ENCODE results near the gene SLIT3.

SLIT3 gene

GRCh38 chr5:169301386-169301934, 521 bp upstream of the SLIT3 start:
- no peaks in the 10 kb centered on the region for H3K36me3 ChIP-seq (ENCODE audit: control insufficient read depth, insufficient read depth, low read length)
- no peaks in the 10 kb centered on the region for H3K4me1 ChIP-seq (ENCODE audit: control insufficient read depth, insufficient read depth, low read length, poor library complexity, severe bottlenecking)
- no peaks in the 10 kb centered on the region for H3K9me3 ChIP-seq (ENCODE audit: control insufficient read depth, low read length)
- no peaks in the 10 kb centered on the region for H3K27me3 ChIP-seq (replicated peaks; ENCODE audit: control insufficient read depth, insufficient read depth, low read length, poor library complexity, severe bottlenecking)
- no peak overlapping the region for H3K4me3 ChIP-seq (ENCODE audit: insufficient read depth, low read depth, low read length, poor library complexity, severe bottlenecking)
- no peak overlapping the region for H3K27ac ChIP-seq (ENCODE audit: insufficient read depth, low read length, poor library complexity, severe bottlenecking)
- no peak for DNase-seq

DNA sequence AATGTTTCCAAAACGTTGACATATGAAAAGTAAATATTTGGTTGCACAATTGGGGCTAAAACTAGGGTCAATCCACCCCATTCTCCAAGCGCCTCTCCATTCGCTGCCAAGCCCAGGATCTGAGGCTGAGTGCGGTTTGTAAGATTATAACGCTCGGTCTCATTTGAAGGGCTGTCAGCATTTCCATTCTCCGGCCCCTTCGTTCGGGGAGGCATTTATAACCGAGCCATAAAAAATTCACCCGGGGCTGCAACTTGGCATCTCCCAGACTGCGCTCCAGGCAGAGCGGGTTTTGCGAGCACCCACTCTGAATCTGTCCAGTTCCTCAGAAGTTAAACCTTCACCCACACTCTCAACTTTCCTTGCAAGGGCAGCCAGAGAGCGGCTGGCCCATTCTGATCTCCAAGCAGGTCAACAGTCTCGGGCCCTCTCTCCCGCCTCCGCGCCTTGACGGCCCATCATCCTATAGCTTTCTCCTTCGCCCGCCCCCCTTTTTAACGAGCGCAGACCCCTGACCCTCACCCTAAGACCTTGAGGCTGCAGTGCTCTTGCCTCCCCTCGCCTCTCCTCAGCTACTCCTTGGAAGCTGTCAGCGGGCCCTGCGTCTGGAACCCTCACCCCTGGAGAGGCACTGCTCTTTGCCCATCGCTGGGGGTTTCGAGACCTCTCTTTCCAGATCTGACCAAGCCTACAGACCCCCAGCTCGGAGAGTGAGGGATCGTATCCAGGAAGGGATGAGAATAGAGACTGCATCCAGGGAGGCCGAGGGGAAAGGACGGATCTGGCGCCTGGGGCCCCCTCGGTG, 1.1 kb downstream of the SLIT3 start:
- no peak overlapping the region for H3K27ac ChIP-seq (ENCODE audit: insufficient read depth, low read length, poor library complexity, severe bottlenecking)
- H3K27me3 ChIP-seq (replicated peaks; ENCODE audit: control insufficient read depth, insufficient read depth, low read length, poor library complexity, severe bottlenecking): no peaks in the 10 kb centered on the region
- no peaks in the 10 kb centered on the region for H3K4me1 ChIP-seq (ENCODE audit: control insufficient read depth, insufficient read depth, low read length, poor library complexity, severe bottlenecking)
- no peaks in the 10 kb centered on the region for H3K36me3 ChIP-seq (ENCODE audit: control insufficient read depth, insufficient read depth, low read length)
- no peak overlapping the region for H3K4me3 ChIP-seq (ENCODE audit: insufficient read depth, low read depth, low read length, poor library complexity, severe bottlenecking)
- DNase-seq: no peak
- no peaks in the 10 kb centered on the region for H3K9me3 ChIP-seq (ENCODE audit: control insufficient read depth, low read length)

DNA sequence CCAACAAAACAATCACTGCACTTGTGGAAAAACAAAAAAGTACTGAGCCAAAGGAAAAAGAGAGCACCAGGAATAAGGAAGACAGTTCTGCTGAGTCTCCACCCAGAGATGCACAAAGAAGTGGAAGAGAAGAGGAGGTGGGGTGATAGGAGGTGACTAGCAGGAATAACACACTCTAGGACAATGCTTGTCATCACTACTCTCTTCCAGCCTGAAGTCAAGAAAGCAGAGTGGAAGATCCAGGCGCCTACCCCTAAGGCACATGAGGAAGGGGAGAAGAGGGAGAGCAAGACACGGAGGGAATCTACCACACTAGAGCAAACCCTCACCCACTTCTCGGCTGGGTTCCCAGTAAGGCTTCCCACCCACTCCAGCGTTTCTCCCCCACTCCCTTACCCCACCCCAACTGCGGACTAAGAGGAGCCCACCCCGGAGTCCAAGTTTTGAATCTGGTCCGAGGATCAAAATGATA, 1.7 kb downstream of the SLIT3 start:
- H3K36me3 ChIP-seq (ENCODE audit: control insufficient read depth, insufficient read depth, low read length): no peaks in the 10 kb centered on the region
- no peak for DNase-seq
- no peaks in the 10 kb centered on the region for H3K4me1 ChIP-seq (ENCODE audit: control insufficient read depth, insufficient read depth, low read length, poor library complexity, severe bottlenecking)

GRCh38 chr5:169298193-169298592, 2.7 kb downstream of the SLIT3 start:
- Histone ChIP-seq H3K9me3 (ENCODE audit: control insufficient read depth, low read length) (no peaks in the 10 kb centered on the region), H3K36me3 (ENCODE audit: control insufficient read depth, insufficient read depth, low read length) (no peaks in the 10 kb centered on the region), H3K4me1 (ENCODE audit: control insufficient read depth, insufficient read depth, low read length, poor library complexity, severe bottlenecking) (no peaks in the 10 kb centered on the region), H3K27ac (ENCODE audit: insufficient read depth, low read length, poor library complexity, severe bottlenecking) (no peak overlapping the region), H3K4me3 (ENCODE audit: insufficient read depth, low read depth, low read length, poor library complexity, severe bottlenecking) (no peak overlapping the region), H3K27me3 (replicated peaks; ENCODE audit: control insufficient read depth, insufficient read depth, low read length, poor library complexity, severe bottlenecking) (no peaks in the 10 kb centered on the region)
- DNase-seq: no peak

More for the DNA sequence above, 1.7 kb downstream of the SLIT3 start:
- H3K9me3 ChIP-seq (ENCODE audit: control insufficient read depth, low read length): no peaks in the 10 kb centered on the region
- no peak overlapping the region for H3K4me3 ChIP-seq (ENCODE audit: insufficient read depth, low read depth, low read length, poor library complexity, severe bottlenecking)
- no peaks in the 10 kb centered on the region for H3K27me3 ChIP-seq (replicated peaks; ENCODE audit: control insufficient read depth, insufficient read depth, low read length, poor library complexity, severe bottlenecking)
- H3K27ac ChIP-seq (ENCODE audit: insufficient read depth, low read length, poor library complexity, severe bottlenecking): no peak overlapping the region

DNA sequence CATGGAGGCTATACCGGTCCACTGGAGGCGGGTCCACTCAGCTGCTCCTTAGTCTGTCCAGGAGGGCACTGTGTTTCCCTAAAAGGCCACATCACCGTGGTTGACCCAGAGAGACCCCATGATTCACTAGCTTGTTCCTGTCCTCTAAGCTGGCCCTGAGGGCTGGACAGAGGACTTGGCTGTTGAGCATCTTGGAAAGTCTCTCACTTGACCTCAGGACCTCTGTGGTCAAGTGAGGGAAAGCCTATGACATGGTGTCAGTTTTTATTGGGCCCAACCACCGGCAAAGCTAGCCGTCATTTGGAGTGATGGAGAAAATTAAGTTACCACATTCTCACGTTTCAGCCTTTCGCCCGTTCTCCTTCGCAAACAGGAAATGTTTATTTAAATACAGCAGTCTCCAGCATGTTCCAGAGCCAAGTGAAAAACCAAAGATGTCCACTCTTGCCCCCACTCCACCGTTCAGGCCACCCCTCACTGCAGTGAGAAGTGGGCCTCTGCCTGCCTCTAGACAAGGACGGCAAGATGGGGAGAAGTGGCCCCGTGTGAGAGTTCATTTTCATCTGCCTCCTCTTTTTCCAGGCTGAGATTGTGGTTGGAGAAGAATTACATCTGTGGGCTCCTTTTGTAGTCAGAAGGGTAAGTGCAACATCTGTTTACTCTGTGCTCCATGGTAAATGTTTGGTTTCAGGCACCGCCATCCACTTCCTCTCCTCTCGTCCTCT, 4.4 kb downstream of the SLIT3 start:
- no peak overlapping the region for H3K27ac ChIP-seq (ENCODE audit: insufficient read depth, low read length, poor library complexity, severe bottlenecking)
- no peak overlapping the region for H3K4me3 ChIP-seq (ENCODE audit: insufficient read depth, low read depth, low read length, poor library complexity, severe bottlenecking)
- no peaks in the 10 kb centered on the region for H3K36me3 ChIP-seq (ENCODE audit: control insufficient read depth, insufficient read depth, low read length)
- H3K9me3 ChIP-seq (ENCODE audit: control insufficient read depth, low read length): no peaks in the 10 kb centered on the region
- no peaks in the 10 kb centered on the region for H3K27me3 ChIP-seq (replicated peaks; ENCODE audit: control insufficient read depth, insufficient read depth, low read length, poor library complexity, severe bottlenecking)
- H3K4me1 ChIP-seq (ENCODE audit: control insufficient read depth, insufficient read depth, low read length, poor library complexity, severe bottlenecking): no peaks in the 10 kb centered on the region
- no peak for DNase-seq

GRCh38 chr5:169295306-169295705, 5.6 kb downstream of the SLIT3 start:
- no peaks in the 10 kb centered on the region for H3K36me3 ChIP-seq (ENCODE audit: control insufficient read depth, insufficient read depth, low read length)
- H3K4me1 ChIP-seq (ENCODE audit: control insufficient read depth, insufficient read depth, low read length, poor library complexity, severe bottlenecking): no peaks in the 10 kb centered on the region

GRCh38 chr5:169294621-169295020, 6.3 kb downstream of the SLIT3 start:
- Histone ChIP-seq H3K27ac (ENCODE audit: insufficient read depth, low read length, poor library complexity, severe bottlenecking) (no peak overlapping the region), H3K9me3 (ENCODE audit: control insufficient read depth, low read length) (no peaks in the 10 kb centered on the region), H3K36me3 (ENCODE audit: control insufficient read depth, insufficient read depth, low read length) (no peaks in the 10 kb centered on the region), H3K27me3 (replicated peaks; ENCODE audit: control insufficient read depth, insufficient read depth, low read length, poor library complexity, severe bottlenecking) (no peaks in the 10 kb centered on the region), H3K4me3 (ENCODE audit: insufficient read depth, low read depth, low read length, poor library complexity, severe bottlenecking) (no peak overlapping the region), H3K4me1 (ENCODE audit: control insufficient read depth, insufficient read depth, low read length, poor library complexity, severe bottlenecking) (no peaks in the 10 kb centered on the region)
- no peak for DNase-seq

More at GRCh38 chr5:169295306-169295705, 5.6 kb downstream of the SLIT3 start:
- no peak for DNase-seq
- no peak overlapping the region for H3K27ac ChIP-seq (ENCODE audit: insufficient read depth, low read length, poor library complexity, severe bottlenecking)
- H3K9me3 ChIP-seq (ENCODE audit: control insufficient read depth, low read length): no peaks in the 10 kb centered on the region
- H3K27me3 ChIP-seq (replicated peaks; ENCODE audit: control insufficient read depth, insufficient read depth, low read length, poor library complexity, severe bottlenecking): no peaks in the 10 kb centered on the region
- no peak overlapping the region for H3K4me3 ChIP-seq (ENCODE audit: insufficient read depth, low read depth, low read length, poor library complexity, severe bottlenecking)

GRCh38 chr5:169291877-169292276, 9.1 kb downstream of the SLIT3 start:
- no peaks in the 10 kb centered on the region for H3K27me3 ChIP-seq (replicated peaks; ENCODE audit: control insufficient read depth, insufficient read depth, low read length, poor library complexity, severe bottlenecking)
- no peaks in the 10 kb centered on the region for H3K36me3 ChIP-seq (ENCODE audit: control insufficient read depth, insufficient read depth, low read length)
- no peak overlapping the region for H3K27ac ChIP-seq (ENCODE audit: insufficient read depth, low read length, poor library complexity, severe bottlenecking)
- DNase-seq: no peak
- H3K9me3 ChIP-seq (ENCODE audit: control insufficient read depth, low read length): no peaks in the 10 kb centered on the region
- H3K4me3 ChIP-seq (ENCODE audit: insufficient read depth, low read depth, low read length, poor library complexity, severe bottlenecking): no peak overlapping the region
- no peaks in the 10 kb centered on the region for H3K4me1 ChIP-seq (ENCODE audit: control insufficient read depth, insufficient read depth, low read length, poor library complexity, severe bottlenecking)

GRCh38 chr5:169290895-169291294, 10.0 kb downstream of the SLIT3 start:
- DNase-seq: no peak
- Histone ChIP-seq H3K27ac (ENCODE audit: insufficient read depth, low read length, poor library complexity, severe bottlenecking) (no peak overlapping the region), H3K4me1 (ENCODE audit: control insufficient read depth, insufficient read depth, low read length, poor library complexity, severe bottlenecking) (no peaks in the 10 kb centered on the region), H3K27me3 (replicated peaks; ENCODE audit: control insufficient read depth, insufficient read depth, low read length, poor library complexity, severe bottlenecking) (no peaks in the 10 kb centered on the region), H3K4me3 (ENCODE audit: insufficient read depth, low read depth, low read length, poor library complexity, severe bottlenecking) (no peak overlapping the region), H3K36me3 (ENCODE audit: control insufficient read depth, insufficient read depth, low read length) (no peaks in the 10 kb centered on the region), H3K9me3 (ENCODE audit: control insufficient read depth, low read length) (no peaks in the 10 kb centered on the region)

GRCh38 chr5:169289520-169289919, 11.4 kb downstream of the SLIT3 start:
- no peak for DNase-seq
- Histone ChIP-seq H3K27me3 (replicated peaks; ENCODE audit: control insufficient read depth, insufficient read depth, low read length, poor library complexity, severe bottlenecking) (no peaks in the 10 kb centered on the region), H3K36me3 (ENCODE audit: control insufficient read depth, insufficient read depth, low read length) (no peaks in the 10 kb centered on the region), H3K9me3 (ENCODE audit: control insufficient read depth, low read length) (no peaks in the 10 kb centered on the region), H3K27ac (ENCODE audit: insufficient read depth, low read length, poor library complexity, severe bottlenecking) (no peak overlapping the region), H3K4me3 (ENCODE audit: insufficient read depth, low read depth, low read length, poor library complexity, severe bottlenecking) (no peak overlapping the region), H3K4me1 (ENCODE audit: control insufficient read depth, insufficient read depth, low read length, poor library complexity, severe bottlenecking) (no peaks in the 10 kb centered on the region)
